Adrenal gland (tissue), 12 donors: ENCODE results near the gene BARHL1. TPM values are rescaled to one million over a fixed set of nuclear protein-coding genes. Genes with fewer than 3 reads are reported as not detected.

Source experiments
- DNase-seq, 7 donors: peaks; one replicate each; pipeline ENCODE4 v3.0.0-alpha.2; 2019 to 2020
- H3K27ac ChIP-seq, 5 donors: fragments of 200-600 bp; sonication (generic) in 4 of 5; 1 replicate in 3 of 5; 2 replicates in 2 of 5; pipeline versions ENCODE4 v1.5.1 to v1.8.0; 2016 to 2020; ENCODE audit warnings: mild to moderate bottlenecking in 1 of 5
- H3K27me3 ChIP-seq: fragments of 200-600 bp; 2 replicates; pipeline ENCODE4 v1.8.0; 2021
- H3K36me3 ChIP-seq, 2 donors: fragments of 200-600 bp; replicated peaks in 1 of 2; 1 replicate in 1 of 2; 2 replicates in 1 of 2; pipeline versions ENCODE4 v1.5.1 to v1.8.0; 2018 to 2022
- H3K4me1 ChIP-seq, 2 donors: fragments of 200-600 bp; replicated peaks in 1 of 2; 1 replicate in 1 of 2; 2 replicates in 1 of 2; pipeline versions ENCODE4 v1.5.1 to v1.8.0; 2018 to 2021
- H3K4me3 ChIP-seq, 4 donors: fragments of 200-600 bp; sonication (generic) in 3 of 4; one replicate each; pipeline ENCODE4 v1.5.1; 2016 to 2018
- H3K9me3 ChIP-seq, 3 donors: fragments of 200-600 bp; sonication (generic) in 1 of 3; replicated peaks in 1 of 3; 1 replicate in 2 of 3; 2 replicates in 1 of 3; pipeline versions ENCODE4 v1.5.1 to v1.8.0; 2016 to 2021
- POLR2A ChIP-seq, 2 donors: fragments of 450-650 bp; IDR thresholded peaks; one replicate each; pipeline ENCODE4 v1.6.1; 2017; ENCODE audit warnings: antibody characterized with exemption in 2 of 2, mild to moderate bottlenecking in 2 of 2, moderate library complexity in 1 of 2
- WGBS, 4 donors: extraction: QIAGEN DNeasy Blood & Tissue Kit in 2 of 4; methylation state at CpG; one replicate each; pipeline versions ENCODE4 v1.1.5 to v1.1.7; 2013 to 2017; 5-methylcytosine and 5-hydroxymethylcytosine counted together
- intact Hi-C, 2 donors: fragments of 100-400 bp; cut with DNase I; formaldehyde crosslinking; loops; one replicate each; pipeline versions ENCODE4 v1.14.1 to v1.15.0; 2022 to 2023
- polyA plus RNA-seq, 3 donors: library from polyadenylated mRNA; stranded (reverse); fragments of 200-250 nt in 2 of 3; fragments of 350-450 nt in 1 of 3; fragmentation: Illumina TruSeq in 1 of 3; extraction: RNeasy Lipid Tissue Mini Kit (QIAGEN cat#74804) in 1 of 3; gene quantifications; one replicate each; pipeline ENCODE4 v1.2.3, GENCODE V29; 2013 to 2014
- total RNA-seq, 9 donors: library from RNA; depleted of rRNA in 4 of 9; stranded (reverse); fragments of >200 nt in 4 of 9; fragments of 120-200 nt in 1 of 9; fragmentation: NEBNext Ultra II Directional in 1 of 9; extraction: Animal tissue kit (Norgen Biotek cat#: 25700) in 1 of 9; gene quantifications; one replicate each; pipeline versions ENCODE4 v1.1.0 to v1.2.4, GENCODE V29; 2013 to 2023
- TF ChIP-seq, protein P1 (sequence below), 6 experiments: fragments of 450-650 bp in 4 of 6; fragments of 200-600 bp in 2 of 6; sonication (generic) in 1 of 6; IDR thresholded peaks; 1 replicate in 5 of 6; 2 replicates in 1 of 6; pipeline versions ENCODE4 v1.5.1 to v1.8.0; 2016 to 2021; ENCODE audit warnings: antibody characterized with exemption in 6 of 6, mild to moderate bottlenecking in 2 of 6, moderate library complexity in 1 of 6
- donor health status: healthy with polysubstance abuse.
- donor health status: Bipolar disorder and iron deficiency.
- donor health status: DM: yes; HTN: yes; CAD: no.
- donor health status: DM: no; HTN: no; CAD: no.
- donor health status: DM: no; HTN: no; CAD: no.
- donor health status: DM: yes; HTN: yes; CAD: no.

The BARHL1 gene
- total and polyA plus RNA-seq, 12 donors: not detected

DNA sequence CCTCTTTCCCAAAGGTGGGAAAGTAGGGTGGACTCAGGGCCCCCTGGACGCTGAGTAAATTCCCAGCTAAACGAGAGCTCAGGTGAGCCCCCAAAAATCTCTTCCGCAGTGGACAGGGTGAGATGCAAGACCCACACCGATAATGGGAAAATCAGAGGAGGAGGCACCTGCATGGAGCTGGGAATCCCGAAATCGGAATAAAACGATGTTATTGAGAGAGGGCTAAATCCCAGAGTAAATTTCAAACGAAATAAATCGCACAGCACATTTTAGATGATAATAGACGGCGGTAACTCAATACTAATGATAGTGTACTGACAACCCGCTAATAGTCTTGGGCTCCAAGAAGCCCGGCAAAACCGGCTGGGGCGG is 3.0 kb upstream of the BARHL1 start:
- WGBS, 4 donors: 10 to 14% (median 13%) methylated on average over 15 of the region's 15 CpGs
- TF ChIP-seq POLR2A (IDR thresholded peaks at IDR 0.05): no peak
- TF ChIP-seq, protein P1, sequence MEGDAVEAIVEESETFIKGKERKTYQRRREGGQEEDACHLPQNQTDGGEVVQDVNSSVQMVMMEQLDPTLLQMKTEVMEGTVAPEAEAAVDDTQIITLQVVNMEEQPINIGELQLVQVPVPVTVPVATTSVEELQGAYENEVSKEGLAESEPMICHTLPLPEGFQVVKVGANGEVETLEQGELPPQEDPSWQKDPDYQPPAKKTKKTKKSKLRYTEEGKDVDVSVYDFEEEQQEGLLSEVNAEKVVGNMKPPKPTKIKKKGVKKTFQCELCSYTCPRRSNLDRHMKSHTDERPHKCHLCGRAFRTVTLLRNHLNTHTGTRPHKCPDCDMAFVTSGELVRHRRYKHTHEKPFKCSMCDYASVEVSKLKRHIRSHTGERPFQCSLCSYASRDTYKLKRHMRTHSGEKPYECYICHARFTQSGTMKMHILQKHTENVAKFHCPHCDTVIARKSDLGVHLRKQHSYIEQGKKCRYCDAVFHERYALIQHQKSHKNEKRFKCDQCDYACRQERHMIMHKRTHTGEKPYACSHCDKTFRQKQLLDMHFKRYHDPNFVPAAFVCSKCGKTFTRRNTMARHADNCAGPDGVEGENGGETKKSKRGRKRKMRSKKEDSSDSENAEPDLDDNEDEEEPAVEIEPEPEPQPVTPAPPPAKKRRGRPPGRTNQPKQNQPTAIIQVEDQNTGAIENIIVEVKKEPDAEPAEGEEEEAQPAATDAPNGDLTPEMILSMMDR (IDR thresholded peaks at IDR 0.05): no peak
- no peaks in the 10 kb centered on the region for H3K36me3 ChIP-seq
- DNase-seq: no peak
- peaks cover 4 to 9% of the 10 kb centered on the region in 2 donors for H3K4me1 ChIP-seq
- intact Hi-C loops: loop anchor here (5.0 to 10.0 kb wide), 3 partner anchors 72 to 223 kb away; partner anchors contain the start of gene CFAP77 (in 1 of the 2)
- H3K9me3 ChIP-seq: no peaks in the 10 kb centered on the region
- no peak overlapping the region for H3K27ac ChIP-seq
- peaks cover 73% of the 10 kb centered on the region for H3K27me3 ChIP-seq
- H3K4me3 ChIP-seq: no peak overlapping the region

DNA sequence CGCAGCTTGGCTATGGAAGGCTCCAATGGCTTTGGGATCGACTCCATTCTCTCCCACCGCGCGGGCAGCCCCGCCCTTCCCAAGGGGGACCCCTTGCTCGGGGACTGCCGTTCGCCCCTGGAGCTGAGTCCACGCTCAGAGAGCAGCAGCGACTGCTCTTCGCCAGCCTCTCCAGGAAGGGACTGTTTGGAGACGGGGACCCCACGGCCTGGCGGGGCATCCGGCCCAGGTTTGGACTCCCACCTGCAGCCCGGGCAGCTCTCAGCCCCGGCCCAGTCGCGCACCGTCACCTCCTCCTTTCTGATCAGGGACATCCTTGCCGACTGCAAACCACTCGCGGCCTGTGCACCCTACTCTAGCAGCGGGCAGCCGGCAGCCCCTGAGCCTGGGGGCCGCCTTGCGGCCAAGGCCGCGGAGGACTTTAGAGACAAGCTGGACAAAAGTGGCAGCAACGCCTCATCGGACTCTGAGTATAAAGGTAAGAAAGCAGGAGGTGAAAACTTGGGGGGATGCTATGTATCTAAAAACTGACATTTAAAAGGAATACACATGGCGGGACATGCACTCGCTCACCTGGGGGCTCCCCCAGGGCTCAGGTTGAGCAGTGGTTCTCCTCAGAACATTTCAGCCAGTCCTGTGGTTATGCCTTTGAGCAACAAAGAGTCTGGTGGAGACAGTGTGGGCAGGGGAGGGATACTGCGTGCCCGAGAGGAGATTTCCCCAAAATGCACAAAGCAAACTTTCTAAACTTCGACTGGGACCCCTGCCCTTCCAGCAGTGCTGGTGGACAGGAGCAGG is 579 bp downstream of the BARHL1 start:
- Histone ChIP-seq H3K27ac (no peak overlapping the region), H3K4me1 (peaks cover 4 to 9% of the 10 kb centered on the region in 2 donors), H3K36me3 (no peaks in the 10 kb centered on the region), H3K4me3 (no peak overlapping the region), H3K27me3 (peaks cover 94% of the 10 kb centered on the region), H3K9me3 (no peaks in the 10 kb centered on the region)
- intact Hi-C loops: no loop called here
- TF ChIP-seq, protein P1 (IDR thresholded peaks at IDR 0.05): no peak
- TF ChIP-seq POLR2A (IDR thresholded peaks at IDR 0.05): no peak
- WGBS, 4 donors: 9 to 14% (median 12%) methylated on average over 8 to 37 of the region's 37 CpGs
- DNase-seq: no peak

DNA sequence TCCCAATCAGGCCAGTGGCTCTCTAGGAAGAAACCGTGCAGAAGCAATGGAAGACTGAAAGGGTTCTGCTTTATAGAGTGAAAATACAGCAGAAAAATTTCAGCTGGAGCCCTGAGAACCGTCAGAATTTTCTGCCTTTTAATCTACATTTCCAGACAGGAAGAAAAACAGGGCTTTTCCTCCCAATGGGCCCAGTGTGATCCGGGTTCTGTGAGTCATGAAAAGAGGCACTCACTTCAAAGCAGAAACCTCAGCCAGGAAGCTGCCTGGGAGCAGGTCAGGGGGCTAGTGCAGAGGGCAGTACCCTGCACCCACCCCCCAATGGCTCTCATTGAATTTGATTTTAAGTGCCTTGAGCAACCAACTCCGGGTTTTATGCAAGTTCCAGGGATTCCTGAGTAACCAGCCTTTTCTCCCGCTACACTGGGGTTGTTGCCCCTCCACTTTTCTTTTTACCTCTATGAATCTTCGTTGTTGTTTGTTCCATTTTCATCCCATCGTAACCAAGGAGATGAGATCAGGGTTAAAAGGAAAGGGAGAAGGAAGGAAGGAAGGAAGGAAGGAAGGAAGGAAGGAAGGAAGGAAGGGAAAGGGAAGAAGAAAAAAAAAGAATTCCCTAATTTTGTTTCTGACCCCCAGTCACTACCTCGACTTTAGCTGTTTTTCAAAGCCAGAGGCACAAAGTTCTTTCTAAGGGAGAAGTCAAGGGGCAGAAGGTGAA is 1.3 kb downstream of the BARHL1 start:
- H3K27me3 ChIP-seq: peaks cover 94% of the 10 kb centered on the region
- intact Hi-C loops: no loop called here
- no peaks in the 10 kb centered on the region for H3K36me3 ChIP-seq

More for the DNA sequence above, 1.3 kb downstream of the BARHL1 start:
- WGBS, 4 donors: 6 to 7% (median 6%) methylated on average over 8 of the region's 8 CpGs
- Histone ChIP-seq H3K9me3 (no peaks in the 10 kb centered on the region), H3K4me1 (peaks cover 4 to 9% of the 10 kb centered on the region in 2 donors), H3K27ac (no peak overlapping the region), H3K4me3 (no peak overlapping the region)
- DNase-seq: no peak
- TF ChIP-seq, protein P1 (IDR thresholded peaks at IDR 0.05): no peak
- no peak for TF ChIP-seq POLR2A (IDR thresholded peaks at IDR 0.05)
